ENCODE data around the gene PRKCH.

DNA sequence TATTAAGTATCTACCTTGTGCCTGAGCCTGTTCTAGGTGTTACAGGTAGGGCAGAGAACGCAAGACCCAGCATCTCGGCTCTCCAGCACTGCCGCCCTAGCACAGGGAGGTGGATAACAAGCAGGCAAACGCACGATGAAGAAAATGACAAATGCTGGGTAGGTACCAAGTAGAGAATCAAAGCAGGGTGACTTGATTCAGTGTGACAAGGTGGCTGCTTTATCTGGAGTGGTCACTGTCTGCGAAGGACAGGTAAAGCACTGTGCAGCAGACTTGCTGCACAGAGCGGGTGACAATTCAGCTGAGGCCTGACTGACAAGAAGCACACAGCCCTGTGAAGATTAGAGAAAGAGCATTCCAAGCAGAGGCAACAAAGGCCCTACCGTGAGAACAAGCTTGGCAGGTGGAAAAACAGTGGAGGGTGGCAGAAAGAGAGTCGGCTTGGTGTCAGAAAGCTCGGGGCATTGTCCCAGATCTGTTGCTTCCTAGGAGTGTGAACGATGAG, 12.9 kb downstream of the PRKCH start:
- TF ChIP-seq POLR2A (IDR thresholded peaks at IDR 0.05): no peak
- TF ChIP-seq, protein P1, sequence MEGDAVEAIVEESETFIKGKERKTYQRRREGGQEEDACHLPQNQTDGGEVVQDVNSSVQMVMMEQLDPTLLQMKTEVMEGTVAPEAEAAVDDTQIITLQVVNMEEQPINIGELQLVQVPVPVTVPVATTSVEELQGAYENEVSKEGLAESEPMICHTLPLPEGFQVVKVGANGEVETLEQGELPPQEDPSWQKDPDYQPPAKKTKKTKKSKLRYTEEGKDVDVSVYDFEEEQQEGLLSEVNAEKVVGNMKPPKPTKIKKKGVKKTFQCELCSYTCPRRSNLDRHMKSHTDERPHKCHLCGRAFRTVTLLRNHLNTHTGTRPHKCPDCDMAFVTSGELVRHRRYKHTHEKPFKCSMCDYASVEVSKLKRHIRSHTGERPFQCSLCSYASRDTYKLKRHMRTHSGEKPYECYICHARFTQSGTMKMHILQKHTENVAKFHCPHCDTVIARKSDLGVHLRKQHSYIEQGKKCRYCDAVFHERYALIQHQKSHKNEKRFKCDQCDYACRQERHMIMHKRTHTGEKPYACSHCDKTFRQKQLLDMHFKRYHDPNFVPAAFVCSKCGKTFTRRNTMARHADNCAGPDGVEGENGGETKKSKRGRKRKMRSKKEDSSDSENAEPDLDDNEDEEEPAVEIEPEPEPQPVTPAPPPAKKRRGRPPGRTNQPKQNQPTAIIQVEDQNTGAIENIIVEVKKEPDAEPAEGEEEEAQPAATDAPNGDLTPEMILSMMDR (IDR thresholded peaks at IDR 0.05): no peak
